ENCODE results near the gene ERP44. TPM values are rescaled to one million over a fixed set of nuclear protein-coding genes. Genes with fewer than 3 reads are reported as not detected.

Gene ERP44
- total RNA-seq, 1 donor from 2014 or later: 7.8 TPM

GRCh38 chr9:99978221-99978620 is 120.6 kb downstream of the ERP44 start:
- H3K4me3 ChIP-seq (ENCODE audit: low read depth, low read length): no peak overlapping the region
- TF ChIP-seq CTCF (conservative IDR thresholded peaks at IDR 0.05; ENCODE audit: low read depth, low read length): no peak
- DNase-seq (ENCODE audit: low read depth): no peak

GRCh38 chr9:99977033-99977792 is 121.6 kb downstream of the ERP44 start:
- DNase-seq (ENCODE audit: low read depth): no peak
- H3K4me3 ChIP-seq (ENCODE audit: low read depth, low read length): no peak overlapping the region
- TF ChIP-seq CTCF (conservative IDR thresholded peaks at IDR 0.05; ENCODE audit: low read depth, low read length): no peak

GRCh38 chr9:99973455-99973854 is 125.3 kb downstream of the ERP44 start:
- DNase-seq (ENCODE audit: low read depth): no peak
- TF ChIP-seq CTCF (conservative IDR thresholded peaks at IDR 0.05; ENCODE audit: low read depth, low read length): no peak
- no peak overlapping the region for H3K4me3 ChIP-seq (ENCODE audit: low read depth, low read length)

GRCh38 chr9:99971410-99971809 is 127.4 kb downstream of the ERP44 start:
- no peak overlapping the region for H3K4me3 ChIP-seq (ENCODE audit: low read depth, low read length)
- TF ChIP-seq CTCF (conservative IDR thresholded peaks at IDR 0.05; ENCODE audit: low read depth, low read length): no peak
- no peak for DNase-seq (ENCODE audit: low read depth)

GRCh38 chr9:99970481-99970880 is 128.3 kb downstream of the ERP44 start:
- TF ChIP-seq CTCF (conservative IDR thresholded peaks at IDR 0.05; ENCODE audit: low read depth, low read length): no peak
- no peak for DNase-seq (ENCODE audit: low read depth)
- no peak overlapping the region for H3K4me3 ChIP-seq (ENCODE audit: low read depth, low read length)

- DNase-seq (ENCODE audit: low read depth): no peak
- H3K4me3 ChIP-seq (ENCODE audit: low read depth, low read length): no peak overlapping the region
- TF ChIP-seq CTCF (conservative IDR thresholded peaks at IDR 0.05; ENCODE audit: low read depth, low read length): no peak
These were observed 131.3 kb downstream of the ERP44 start for GRCh38 chr9:99967457-99967856.

GRCh38 chr9:99966716-99967115 is 132.1 kb downstream of the ERP44 start:
- no peak overlapping the region for H3K4me3 ChIP-seq (ENCODE audit: low read depth, low read length)
- peak; percentile 72 for DNase-seq (ENCODE audit: low read depth)
- no peak for TF ChIP-seq CTCF (conservative IDR thresholded peaks at IDR 0.05; ENCODE audit: low read depth, low read length)
